Erythroblast (primary cell): Measurements from ENCODE around the gene CTU1.
A peak's percentile ranks its signal among the peaks of the same experiment; 100 is the strongest.

Experiments
- DNase-seq, 2 experiments: peaks; one replicate each; lab custom pipeline; 2025; lab: John Stamatoyannopoulos, UW
- GATA1 ChIP-seq: IDR thresholded peaks from 2 replicates; pipeline ENCODE4 v1.6.1; 2011; ENCODE audit warnings: low read depth, mild to moderate bottlenecking, control low read depth, low read length, moderate library complexity
- POLR2A ChIP-seq: IDR thresholded peaks from 2 replicates; pipeline ENCODE4 v1.6.1; 2011; ENCODE audit warnings: mild to moderate bottlenecking, low read length

Gene CTU1

DNA sequence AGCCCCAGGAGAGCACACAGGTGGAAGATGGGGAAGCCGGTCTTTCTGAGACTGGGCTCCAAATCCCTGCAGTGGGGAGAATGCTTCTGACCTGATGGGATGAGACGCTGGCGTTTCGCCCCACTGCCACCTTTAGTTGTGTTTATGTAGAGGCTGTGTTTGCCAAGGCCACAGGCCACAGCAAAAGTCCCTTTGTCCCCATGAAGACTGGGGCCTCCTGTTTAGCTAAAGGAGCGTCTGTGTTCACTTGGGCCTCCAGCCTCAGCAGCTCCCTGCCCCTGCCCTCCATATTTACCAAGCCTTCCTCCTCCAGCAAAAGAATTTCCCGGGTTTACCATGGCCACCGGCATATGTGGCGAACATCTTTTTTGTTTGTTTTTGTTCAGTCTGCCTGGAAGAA lies 15.1 kb downstream of the CTU1 start:
- no peak for DNase-seq
- TF ChIP-seq GATA1 (no peak), POLR2A (no peak)

DNA sequence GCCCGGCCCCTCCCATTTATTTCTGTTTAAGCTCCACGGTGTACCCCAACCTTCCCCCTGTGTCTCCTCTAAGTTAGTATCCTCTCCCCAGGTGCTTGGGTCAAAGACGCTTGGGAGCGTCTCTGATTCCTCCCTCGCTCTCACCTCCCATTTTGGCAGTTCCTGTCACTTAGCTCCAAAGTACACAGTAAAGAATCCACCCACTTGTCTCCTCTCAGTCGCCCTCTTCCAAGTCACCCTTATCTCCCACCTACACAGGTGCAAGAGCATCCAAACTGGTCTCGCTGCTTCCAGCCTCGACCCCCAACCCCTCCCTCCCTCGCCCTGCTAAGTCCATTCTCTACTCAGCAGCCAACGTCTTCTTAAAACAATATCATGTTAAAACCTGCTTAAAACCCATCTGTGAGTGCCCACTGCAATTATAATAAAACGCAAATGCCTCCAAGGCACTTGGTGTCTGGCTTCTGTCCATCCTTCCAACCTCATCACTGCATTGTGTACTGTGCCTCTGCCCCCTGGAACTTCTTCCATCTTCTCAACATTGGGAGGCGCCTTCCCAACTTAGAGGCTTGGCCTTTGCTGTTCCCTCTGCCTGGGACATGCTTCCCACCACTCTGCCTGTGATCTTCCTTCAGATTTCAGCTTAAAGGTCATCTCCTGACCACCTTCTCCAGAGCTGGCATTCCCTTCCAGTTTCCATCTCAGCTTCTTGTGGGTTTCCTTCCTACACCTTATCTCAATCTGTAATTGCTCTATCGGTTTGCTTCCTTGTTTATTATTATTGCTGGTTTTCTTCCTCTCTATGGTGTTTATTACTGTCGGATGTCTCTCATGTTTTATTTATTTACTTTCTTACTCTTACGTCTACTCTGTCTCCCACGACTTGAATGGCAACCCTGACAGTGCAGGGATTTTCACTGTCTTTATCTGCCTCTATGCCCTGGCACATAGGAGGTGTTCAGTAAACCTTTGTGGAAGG lies 16.0 kb downstream of the CTU1 start:
- TF ChIP-seq POLR2A (no peak), GATA1 (no peak)
- no peak for DNase-seq

DNA sequence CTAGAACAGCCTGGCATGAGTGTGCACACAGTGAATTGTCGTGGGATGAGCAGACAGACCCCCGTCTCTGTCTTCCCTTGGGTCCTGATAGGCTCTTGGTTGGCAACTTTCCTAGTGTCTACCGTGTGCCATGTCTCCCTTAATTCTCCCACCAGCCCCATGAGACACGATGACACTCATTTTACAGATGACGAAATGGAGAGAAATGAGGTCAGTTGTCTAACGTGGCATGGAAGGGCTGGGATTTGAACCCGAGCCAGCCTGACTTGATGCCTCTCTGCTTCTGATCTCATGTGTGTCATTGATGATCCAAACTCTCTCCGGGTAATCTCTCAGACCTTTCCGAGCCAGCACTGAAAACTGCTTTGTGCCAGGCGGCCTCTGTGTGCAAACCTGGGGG lies 17.1 kb downstream of the CTU1 start:
- DNase-seq, result peak in 1 of 2 experiments; percentile 45
- TF ChIP-seq GATA1 (no peak), POLR2A (no peak)

DNA sequence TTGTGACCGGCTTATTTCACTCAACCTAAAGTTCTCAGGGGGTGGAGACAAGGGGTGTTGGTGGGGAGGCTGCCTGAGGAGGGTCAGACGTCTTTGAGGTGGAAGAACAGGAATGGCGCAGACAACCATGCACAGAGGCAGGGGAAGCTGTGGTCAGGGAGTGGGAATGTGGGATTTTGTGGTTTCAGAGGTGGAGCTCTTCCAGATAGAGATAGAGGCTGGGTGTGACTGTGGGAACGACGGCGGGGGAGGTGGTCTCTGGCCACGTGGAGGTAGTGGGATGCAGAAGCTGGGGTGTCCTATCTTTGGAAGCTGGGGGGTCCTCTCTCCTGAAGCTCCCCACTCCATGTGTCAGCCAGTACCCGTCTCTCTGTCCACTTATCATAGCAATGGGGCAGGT lies 17.7 kb downstream of the CTU1 start:
- no peak for DNase-seq
- no peak for TF ChIP-seq GATA1
- no peak for TF ChIP-seq POLR2A

DNA sequence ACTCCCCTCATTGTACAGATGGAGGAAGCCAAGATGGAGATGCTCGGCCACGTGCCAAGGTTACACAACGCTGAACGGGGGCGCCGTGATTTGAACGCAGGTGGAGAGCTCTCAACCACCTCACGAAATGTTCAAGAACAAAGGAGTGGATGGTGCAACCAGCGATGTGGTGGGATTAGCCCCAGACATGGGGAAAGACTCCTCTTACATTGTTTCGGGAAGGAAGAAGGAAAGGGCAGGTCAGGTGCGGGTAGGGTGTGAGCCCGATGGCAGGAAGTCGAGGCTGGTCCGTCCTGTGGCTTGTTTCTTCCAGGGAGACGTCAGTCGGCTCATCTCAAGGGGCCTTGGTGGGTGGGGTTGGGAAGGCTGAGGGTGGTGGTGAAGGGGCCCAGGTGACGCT lies 18.4 kb downstream of the CTU1 start:
- TF ChIP-seq POLR2A (no peak), GATA1 (no peak)
- DNase-seq, result no peak

DNA sequence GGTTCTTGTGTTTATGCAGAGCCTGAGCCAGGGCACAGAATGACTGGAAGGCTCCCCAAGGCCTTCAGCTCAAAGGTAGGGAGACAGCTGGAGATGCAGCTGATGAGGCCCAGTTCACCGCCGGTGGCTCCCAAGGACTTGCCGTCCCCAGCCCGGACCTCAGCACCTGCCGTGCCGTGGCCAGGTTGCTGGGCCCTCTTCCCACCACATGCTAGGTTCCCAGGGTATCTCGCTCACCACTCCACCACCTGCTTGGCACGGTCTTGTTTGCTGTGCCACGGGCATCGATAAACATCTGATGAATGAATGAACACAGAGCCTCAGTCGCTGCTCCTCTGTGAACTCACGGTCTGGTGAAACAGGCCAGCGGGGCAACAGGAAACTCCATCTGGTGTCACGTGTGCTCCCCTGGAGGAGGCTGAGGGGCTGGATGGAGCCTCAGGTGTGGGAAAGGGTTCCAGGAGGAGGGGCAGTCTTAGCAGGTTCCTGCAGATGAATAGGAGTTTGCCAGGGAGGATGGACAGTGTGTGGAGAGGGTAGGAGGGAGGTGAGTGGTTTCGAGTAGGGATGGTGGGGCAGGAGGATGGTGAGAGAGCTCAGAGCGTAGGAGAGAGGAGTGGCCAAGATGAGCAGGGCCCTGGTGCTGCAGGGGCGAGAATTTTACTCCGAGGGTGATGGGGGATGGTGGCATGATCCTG lies 21.9 kb downstream of the CTU1 start:
- no peak for TF ChIP-seq GATA1
- TF ChIP-seq POLR2A, result no peak
- DNase-seq, result no peak

DNA sequence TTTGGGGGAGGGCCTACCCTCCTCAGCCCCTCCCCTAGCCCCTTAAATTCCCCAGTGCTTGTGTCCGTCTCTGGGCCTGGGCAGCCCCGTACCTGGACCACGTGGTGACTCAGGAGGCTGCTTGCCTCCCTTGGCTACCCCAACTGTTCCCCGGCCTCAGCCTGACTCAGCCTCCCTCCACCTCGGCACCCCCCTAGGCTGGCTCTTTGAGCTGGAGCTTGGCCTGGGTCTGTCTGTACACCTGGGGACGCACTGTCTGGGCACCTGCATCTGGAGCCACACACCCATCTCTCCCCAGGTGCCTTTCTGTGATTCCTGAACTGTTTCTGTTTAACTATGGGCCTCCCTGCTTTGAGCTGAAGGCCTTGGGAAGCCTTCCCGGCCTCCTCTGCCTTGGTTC lies 23.7 kb downstream of the CTU1 start:
- TF ChIP-seq POLR2A (no peak), GATA1 (no peak)

DNA sequence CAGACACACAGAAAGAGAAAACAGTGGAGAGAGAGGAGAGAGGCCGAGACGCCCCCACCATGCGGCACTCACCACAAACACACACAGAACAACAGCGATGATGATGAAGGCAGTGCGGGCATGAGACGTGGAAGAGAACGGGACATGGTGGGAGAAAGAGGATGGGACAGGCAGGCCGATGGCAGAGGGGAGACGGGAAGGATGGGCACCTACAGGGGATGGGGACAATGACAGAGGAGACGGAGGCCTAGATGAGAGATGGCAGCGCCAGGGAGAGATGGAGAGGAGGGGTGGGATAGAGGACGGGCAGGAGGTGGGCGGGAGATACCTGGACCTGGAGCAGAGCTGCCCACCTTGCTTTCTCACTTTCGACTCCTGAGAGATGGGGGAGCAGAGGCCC lies 24.4 kb downstream of the CTU1 start:
- DNase-seq, result no peak
- TF ChIP-seq GATA1, result no peak
- TF ChIP-seq POLR2A, result no peak

More for the DNA sequence above, 23.7 kb downstream of the CTU1 start:
- no peak for DNase-seq

DNA sequence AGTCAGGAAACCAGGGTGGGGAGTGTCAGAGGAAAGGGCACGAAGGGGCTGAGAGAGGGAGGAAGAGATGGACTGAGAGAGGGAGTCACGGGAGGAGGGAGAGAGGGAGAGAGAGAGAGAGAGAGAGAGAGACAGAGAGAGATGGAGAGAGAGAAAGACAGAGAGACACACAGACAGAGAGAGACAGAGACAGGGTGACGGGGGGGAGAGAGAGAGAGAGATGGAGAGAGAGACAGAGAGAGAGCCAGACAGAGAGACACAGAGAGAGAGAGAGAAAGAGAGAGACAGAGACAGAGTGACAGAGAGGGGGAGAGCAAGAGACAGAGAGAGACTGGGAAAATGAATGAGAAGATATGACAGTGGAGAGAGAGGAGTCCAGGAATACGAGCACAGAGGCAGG lies 25.0 kb downstream of the CTU1 start:
- DNase-seq, result no peak
- no peak for TF ChIP-seq POLR2A
- TF ChIP-seq GATA1, result no peak

DNA sequence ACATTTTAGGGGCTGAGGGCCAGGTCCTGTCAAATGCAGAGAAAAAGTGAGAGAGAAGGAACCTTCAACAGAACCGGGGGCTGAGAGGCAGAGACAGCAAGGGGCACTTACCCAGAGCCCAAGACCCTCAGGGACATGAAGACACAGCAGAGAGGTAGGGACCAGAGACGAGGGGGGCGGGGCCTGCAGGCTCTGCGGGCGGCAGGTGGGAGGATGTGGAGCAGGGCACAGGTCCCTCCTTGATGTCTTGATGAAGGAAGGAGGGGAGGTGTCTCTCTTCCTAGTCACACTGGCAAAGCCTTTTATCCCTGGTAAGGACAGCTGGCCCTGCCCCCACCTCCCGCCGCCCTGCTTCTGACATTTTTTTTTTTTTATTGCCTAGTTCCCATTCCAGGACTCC lies 25.6 kb downstream of the CTU1 start, which contains the start of gene KLK14:
Gene KLK14, minus strand, starts transcription at position 277 of the 400 bp plus-strand sequence. Its CDS starts 273 bp downstream, at position 4.
- TF ChIP-seq GATA1 (no peak), POLR2A (no peak)
- no peak for DNase-seq

DNA sequence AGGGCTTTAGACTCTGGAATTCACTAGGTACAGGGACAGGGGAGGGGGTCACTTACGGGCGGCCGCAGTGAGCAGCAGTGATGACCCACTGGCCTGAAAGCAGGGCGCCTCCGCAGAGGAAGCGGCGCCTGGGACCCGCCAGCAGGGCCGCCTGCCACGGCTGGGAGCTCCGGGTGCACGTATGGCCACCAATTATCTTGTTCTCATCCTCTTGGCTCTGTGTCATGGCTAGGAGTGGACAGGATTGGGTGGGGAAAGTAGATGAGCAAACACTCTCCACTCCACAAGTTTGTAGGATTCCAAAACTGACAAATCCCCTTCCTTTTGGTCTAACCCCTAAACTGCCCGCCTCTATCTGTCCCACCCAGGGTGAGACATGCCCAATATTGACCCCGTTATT lies 26.7 kb downstream of the CTU1 start:
- no peak for DNase-seq
- TF ChIP-seq POLR2A (no peak), GATA1 (no peak)

DNA sequence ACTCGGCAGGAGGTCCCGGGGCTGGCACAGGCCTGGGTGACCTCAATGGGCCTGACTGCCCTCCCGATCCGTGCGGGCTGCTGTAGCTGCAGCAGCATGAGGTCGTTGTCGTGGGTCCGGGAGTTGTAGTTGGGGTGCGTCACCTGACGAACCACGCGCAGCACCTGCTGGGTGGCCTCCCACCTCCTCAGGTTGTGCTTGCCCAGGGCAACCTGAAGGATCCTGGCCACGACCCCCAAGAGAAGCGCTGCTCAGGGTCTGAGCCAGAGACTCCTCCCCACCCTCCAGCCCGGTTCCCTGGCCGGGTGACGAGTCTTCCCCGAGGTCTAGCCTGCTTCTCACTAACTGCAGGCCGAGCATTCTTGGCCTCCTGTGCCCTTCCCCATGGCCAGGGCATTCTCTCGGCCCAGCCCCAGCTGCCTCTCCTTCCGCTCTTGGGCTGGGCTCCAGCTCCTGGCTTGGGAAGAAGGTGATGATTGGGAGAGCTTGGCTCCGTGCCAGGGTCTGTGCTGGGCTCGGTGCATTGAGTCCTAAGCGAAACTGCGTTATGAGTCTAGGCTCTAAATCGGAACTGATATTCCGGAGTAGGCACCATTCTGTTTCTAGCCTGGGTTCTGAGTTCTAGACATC lies 28.6 kb downstream of the CTU1 start:
- TF ChIP-seq GATA1, result no peak
- no peak for TF ChIP-seq POLR2A
- DNase-seq, result no peak

DNA sequence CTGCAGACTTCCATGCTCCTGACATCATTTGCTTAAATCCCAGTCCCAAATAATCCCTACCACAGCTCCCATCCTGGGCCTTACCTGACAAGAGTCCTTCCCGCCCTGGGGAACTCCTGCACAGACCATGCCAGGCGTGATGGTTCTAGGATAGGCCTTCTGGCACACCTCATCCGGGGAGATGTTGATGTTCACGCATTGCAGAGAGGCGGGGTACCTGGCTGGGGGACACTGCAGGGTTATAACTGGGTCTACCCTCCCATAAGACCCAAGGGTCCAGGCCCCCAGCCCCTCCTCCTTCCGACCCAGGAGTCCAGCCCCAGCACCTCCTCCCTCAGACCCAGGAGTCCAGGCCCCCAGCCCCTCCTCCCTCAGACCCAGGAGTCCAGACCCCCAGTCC lies 29.5 kb downstream of the CTU1 start:
- DNase-seq, result no peak
- TF ChIP-seq POLR2A, result no peak
- no peak for TF ChIP-seq GATA1

DNA sequence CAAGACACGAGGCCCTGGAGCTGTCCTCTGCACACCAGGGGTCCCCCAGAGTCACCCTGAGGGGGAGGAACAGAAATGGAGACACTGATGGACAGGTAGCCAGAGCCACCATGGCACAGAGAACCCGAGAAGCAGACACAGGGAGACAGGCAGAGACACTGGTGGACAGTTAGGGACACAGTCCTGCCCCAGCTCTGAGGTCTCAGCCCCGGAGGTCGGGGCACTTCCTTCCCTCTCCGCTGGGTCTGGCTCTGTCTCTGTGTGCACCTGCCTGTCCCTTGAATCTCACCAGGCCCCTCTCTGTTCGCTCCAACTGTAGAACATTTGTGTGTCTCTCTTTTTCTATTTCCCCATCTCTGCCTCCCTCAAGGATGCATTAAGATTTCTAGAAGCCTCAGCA lies 30.1 kb downstream of the CTU1 start:
- DNase-seq, result no peak
- TF ChIP-seq GATA1 (no peak), POLR2A (no peak)
